Ascending aorta (tissue), 2 donors: ENCODE results near the gene TRIP6. TPM values are rescaled to one million over a fixed set of nuclear protein-coding genes. Genes with fewer than 3 reads are reported as not detected.
A peak's percentile ranks its signal among the peaks of the same experiment; 100 is the strongest.

Experiments used
- DNase-seq, 2 donors: peaks; one replicate each; pipeline ENCODE4 v3.0.0-alpha.2; 2019; ENCODE audit warnings: low spot score in 2 of 2
- H3K27ac ChIP-seq, 2 donors: fragments of 200-600 bp; sonication (generic); one replicate each; pipeline ENCODE4 v1.5.1; 2016 to 2017; ENCODE audit warnings: mild to moderate bottlenecking in 1 of 2
- H3K27me3 ChIP-seq: fragments of 200-600 bp; sonication (generic); one replicate; pipeline ENCODE4 v1.5.1; 2017
- H3K36me3 ChIP-seq, 2 donors: fragments of 200-600 bp; sonication (generic); one replicate each; pipeline ENCODE4 v1.5.1; 2016
- H3K4me1 ChIP-seq, 2 donors: fragments of 200-600 bp; sonication (generic); one replicate each; pipeline ENCODE4 v1.5.1; 2016 to 2017; ENCODE audit warnings: mild to moderate bottlenecking in 1 of 2
- H3K4me3 ChIP-seq, 2 donors: fragments of 200-600 bp; sonication (generic); one replicate each; pipeline ENCODE4 v1.5.1; 2016 to 2017; ENCODE audit warnings: mild to moderate bottlenecking in 1 of 2
- H3K9me3 ChIP-seq, 2 donors: fragments of 200-600 bp; sonication (generic); one replicate each; pipeline ENCODE4 v1.5.1; 2016
- intact Hi-C: fragments of 100-400 bp; cut with DNase I; formaldehyde crosslinking; loops from one replicate; pipeline ENCODE4 v1.15.1; 2023
- total RNA-seq: library from RNA; depleted of rRNA; stranded (reverse); fragments of >200 nt; gene quantifications from one replicate; pipeline ENCODE4 v1.1.0, GENCODE V29; 2016
- TF ChIP-seq, protein P1 (sequence below), 3 experiments: fragments of 200-600 bp in 2 of 3; fragments of 450-650 bp in 1 of 3; sonication (generic) in 2 of 3; IDR thresholded peaks; one replicate each; pipeline ENCODE4 v1.5.1; 2016 to 2019; ENCODE audit warnings: antibody characterized with exemption in 3 of 3, mild to moderate bottlenecking in 1 of 3, moderate library complexity in 1 of 3

The TRIP6 gene
- total RNA-seq, 1 donor from 2014 or later: 221 TPM

DNA sequence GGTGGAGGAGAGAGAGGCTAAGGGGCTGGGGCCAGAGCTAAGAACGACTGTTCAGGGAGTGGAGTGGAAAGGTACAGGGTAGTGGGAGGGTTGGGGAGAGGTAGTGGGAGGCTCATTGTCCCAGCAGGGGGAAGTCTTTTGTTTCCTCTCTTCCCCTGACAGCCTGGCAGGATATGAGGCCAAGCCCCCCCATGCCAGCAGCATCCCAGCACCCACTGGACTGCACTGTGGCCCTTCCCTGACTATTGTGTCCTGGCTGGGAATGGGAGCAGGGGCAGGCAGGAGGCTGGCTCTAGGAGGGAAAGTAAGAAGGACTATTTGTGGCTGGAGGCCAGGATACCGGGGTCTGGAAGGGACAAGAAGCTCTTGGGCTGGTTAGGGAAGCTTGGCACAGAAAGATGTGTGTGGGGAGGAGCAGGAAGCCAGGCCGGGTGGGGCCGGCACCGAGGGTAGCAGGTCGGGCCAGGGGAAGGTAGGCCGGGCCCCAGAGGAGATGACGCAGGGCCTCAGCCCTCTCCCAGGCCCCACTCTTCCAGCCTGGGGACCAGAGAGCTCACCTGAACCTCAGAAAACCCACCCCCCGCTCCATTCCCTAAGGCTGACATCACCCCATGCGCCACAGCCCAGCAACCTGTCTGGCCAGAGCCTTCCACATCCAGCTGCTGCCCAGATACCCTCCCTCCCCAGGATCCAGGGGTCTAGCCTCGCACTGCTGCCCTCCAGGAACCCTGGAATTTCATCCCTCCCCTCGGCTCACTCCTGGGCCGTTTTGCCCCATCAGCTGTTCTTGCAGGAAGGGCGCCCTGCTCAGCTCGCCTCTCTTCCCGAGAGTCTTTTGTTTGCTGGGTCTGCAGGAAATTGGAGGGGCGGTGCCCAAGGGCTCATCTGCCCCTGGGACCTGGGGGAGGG, 31.0 kb upstream of the TRIP6 start:
- peak overlapping the region; percentile 35 to 55 for H3K4me3 ChIP-seq
- H3K9me3 ChIP-seq: no peaks in the 10 kb centered on the region
- no peak for DNase-seq
- H3K27me3 ChIP-seq: no peaks in the 10 kb centered on the region
- TF ChIP-seq, protein P1, sequence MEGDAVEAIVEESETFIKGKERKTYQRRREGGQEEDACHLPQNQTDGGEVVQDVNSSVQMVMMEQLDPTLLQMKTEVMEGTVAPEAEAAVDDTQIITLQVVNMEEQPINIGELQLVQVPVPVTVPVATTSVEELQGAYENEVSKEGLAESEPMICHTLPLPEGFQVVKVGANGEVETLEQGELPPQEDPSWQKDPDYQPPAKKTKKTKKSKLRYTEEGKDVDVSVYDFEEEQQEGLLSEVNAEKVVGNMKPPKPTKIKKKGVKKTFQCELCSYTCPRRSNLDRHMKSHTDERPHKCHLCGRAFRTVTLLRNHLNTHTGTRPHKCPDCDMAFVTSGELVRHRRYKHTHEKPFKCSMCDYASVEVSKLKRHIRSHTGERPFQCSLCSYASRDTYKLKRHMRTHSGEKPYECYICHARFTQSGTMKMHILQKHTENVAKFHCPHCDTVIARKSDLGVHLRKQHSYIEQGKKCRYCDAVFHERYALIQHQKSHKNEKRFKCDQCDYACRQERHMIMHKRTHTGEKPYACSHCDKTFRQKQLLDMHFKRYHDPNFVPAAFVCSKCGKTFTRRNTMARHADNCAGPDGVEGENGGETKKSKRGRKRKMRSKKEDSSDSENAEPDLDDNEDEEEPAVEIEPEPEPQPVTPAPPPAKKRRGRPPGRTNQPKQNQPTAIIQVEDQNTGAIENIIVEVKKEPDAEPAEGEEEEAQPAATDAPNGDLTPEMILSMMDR (IDR thresholded peaks at IDR 0.05): no peak
- H3K27ac ChIP-seq: peak overlapping the region in 1 of 2 donors; percentile 62
- H3K36me3 ChIP-seq: no peaks in the 10 kb centered on the region
- H3K4me1 ChIP-seq: peaks cover 0 to 3% of the 10 kb centered on the region in 2 donors
- intact Hi-C loops: loop anchor here (2.0 to 5.0 kb wide), 2 partner anchors 17 to 129 kb away; partner anchors contain the start of genes POP7 and SLC12A9

DNA sequence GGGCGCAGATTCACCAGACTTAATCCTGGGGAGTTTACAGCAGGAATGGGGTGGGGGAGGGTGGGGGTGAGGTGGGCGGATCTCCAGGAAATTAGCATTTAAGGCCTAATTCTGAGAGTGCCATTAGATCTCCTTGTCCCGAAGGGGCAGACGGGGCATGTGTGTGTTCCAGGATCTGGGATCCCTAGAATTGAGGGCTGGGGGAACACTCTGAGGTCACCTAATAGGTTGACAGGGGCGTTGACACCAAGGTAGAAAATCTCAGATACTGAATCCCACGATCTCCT, 30.4 kb upstream of the TRIP6 start:
- H3K27me3 ChIP-seq: no peaks in the 10 kb centered on the region
- DNase-seq: no peak
- TF ChIP-seq, protein P1 (IDR thresholded peaks at IDR 0.05): no peak
- peak overlapping the region; percentile 48 to 62 for H3K27ac ChIP-seq
- no peaks in the 10 kb centered on the region for H3K9me3 ChIP-seq
- peaks cover 0 to 3% of the 10 kb centered on the region in 2 donors for H3K4me1 ChIP-seq
- H3K36me3 ChIP-seq: no peaks in the 10 kb centered on the region
- peak overlapping the region; percentile 35 to 55 for H3K4me3 ChIP-seq
- intact Hi-C loops: loop anchor here (1.0 to 5.0 kb wide), 3 partner anchors 16 to 416 kb away; partner anchors contain the start of genes POP7 and SLC12A9

DNA sequence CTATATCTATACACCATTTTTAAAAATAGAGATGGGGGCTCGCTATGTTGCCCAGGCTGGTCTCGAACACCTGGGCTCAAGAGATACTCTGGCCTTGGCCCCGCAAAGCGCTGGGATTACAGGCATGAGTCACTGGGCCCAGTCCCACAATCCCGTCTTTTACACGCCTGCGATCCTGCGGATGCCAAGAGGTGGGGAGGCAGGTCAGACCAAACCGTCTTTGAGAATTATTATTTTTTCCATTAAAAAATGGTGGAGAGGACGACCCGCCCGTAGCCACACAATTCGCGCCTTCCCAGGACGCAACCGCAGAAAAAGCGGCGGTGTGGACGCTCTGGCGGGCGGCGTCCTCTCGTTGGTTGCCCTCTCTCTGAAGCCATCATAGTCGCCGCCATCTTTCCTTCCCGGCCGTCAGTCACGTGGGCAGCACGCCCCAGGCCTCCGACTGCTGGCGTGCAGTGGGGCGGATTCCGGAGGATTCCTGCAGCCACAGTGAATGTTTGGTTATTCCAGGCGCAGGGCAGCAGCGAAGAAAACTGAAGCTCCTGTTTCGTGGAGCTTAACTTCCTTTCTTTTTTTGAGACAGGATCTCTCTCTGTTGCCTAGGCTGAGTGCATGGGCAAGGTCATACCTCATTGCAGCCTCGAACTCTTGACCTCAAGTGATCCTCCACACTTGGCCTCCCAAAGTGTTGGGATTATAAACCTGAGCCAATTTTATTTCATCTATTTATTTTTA, 29.9 kb upstream of the TRIP6 start:
- Histone ChIP-seq H3K9me3 (no peaks in the 10 kb centered on the region), H3K36me3 (no peaks in the 10 kb centered on the region), H3K27me3 (no peaks in the 10 kb centered on the region), H3K4me3 (peak overlapping the region; percentile 35 to 55), H3K27ac (peak overlapping the region; percentile 48 to 62), H3K4me1 (peaks cover 0 to 3% of the 10 kb centered on the region in 2 donors)
- intact Hi-C loops: loop anchor here (1.0 to 5.0 kb wide), 3 partner anchors 16 to 415 kb away; partner anchors contain the start of genes POP7 and SLC12A9
- TF ChIP-seq, protein P1 (IDR thresholded peaks at IDR 0.05): no peak
- peak; percentile 56 to 93 for DNase-seq

DNA sequence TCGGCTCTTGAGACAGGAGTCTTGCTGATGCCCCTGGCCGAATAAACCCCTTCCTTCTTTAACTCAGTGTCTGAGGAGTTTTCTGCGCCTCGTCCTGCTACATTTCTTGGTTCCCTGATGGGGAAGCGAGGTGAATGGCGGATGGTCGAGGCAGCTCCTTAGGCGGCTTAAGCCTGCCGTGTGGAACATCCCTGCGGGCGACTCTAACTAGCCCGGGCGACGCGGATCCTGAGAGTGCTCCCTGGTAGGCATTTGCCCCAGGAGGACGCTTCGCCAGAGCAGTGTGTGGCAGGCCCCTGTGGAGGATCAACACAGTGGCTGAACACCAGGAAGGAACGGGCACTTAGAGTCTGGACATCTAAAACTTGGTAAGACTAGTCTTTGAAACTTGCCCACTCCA, 27.8 kb upstream of the TRIP6 start:
- intact Hi-C loops: loop anchor here (5.0 kb wide), 1 partner anchor 132 kb away; the partner anchor contains the start of gene POP7
- Histone ChIP-seq H3K4me3 (no peak overlapping the region), H3K9me3 (no peaks in the 10 kb centered on the region), H3K36me3 (no peaks in the 10 kb centered on the region), H3K4me1 (peaks cover 0 to 3% of the 10 kb centered on the region in 2 donors), H3K27me3 (no peaks in the 10 kb centered on the region), H3K27ac (no peak overlapping the region)
- DNase-seq: no peak
- TF ChIP-seq, protein P1 (IDR thresholded peaks at IDR 0.05): no peak

DNA sequence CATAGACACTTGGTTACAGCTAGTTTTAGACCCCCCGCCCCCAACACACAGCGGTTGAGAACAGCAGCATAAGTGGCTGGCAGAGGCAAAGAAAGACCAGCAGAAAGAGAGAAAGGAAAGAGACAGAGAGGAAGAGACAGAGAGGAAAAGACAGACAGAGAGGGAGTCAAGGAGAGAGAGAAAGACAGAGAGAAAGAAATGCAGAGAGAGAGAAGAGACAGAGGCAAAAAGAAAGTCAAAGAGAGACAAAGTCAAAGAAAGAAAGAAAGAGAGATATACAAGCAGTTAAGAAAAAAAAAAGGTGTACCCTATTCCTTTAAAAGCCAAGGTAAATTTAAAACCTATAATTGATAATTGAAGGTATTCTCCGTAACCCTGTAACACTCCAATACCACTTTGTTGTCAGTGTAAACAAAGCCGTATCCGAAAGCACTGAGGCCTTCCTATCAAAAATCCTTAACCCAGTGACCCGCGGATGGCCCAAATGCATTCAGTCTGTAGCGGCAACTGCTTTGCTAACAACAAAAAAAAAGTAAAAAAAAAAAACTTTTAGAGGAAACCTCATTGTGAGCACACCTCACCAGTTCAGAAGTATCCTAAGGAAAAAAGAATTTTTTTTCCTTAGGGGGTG, 26.6 kb upstream of the TRIP6 start:
- TF ChIP-seq, protein P1 (IDR thresholded peaks at IDR 0.05): no peak
- no peaks in the 10 kb centered on the region for H3K36me3 ChIP-seq
- H3K27ac ChIP-seq: no peak overlapping the region
- no peaks in the 10 kb centered on the region for H3K27me3 ChIP-seq
- H3K4me3 ChIP-seq: no peak overlapping the region
- peaks cover 0 to 3% of the 10 kb centered on the region in 2 donors for H3K4me1 ChIP-seq
- H3K9me3 ChIP-seq: no peaks in the 10 kb centered on the region
- intact Hi-C loops: no loop called here
- no peak for DNase-seq
